DOHH2 (cell line): ENCODE measurements around the gene FAM53A.

ENCODE experiments used
- H3F3A ChIP-seq: fragments of 200-600 bp; sonication (generic), shearing (Covaris generic); 2 replicates; pipeline ENCODE4 v1.6.0; 2016; ENCODE audit warnings: antibody characterized with exemption, mild to moderate bottlenecking; ENCODE audit not compliant: control insufficient read depth, insufficient read depth
- H3K27ac ChIP-seq: fragments of 200-600 bp; sonication (generic); 2 replicates; pipeline ENCODE4 v1.5.1; 2014; ENCODE audit warnings: low read depth, mild to moderate bottlenecking, low read length, moderate library complexity
- H3K27me3 ChIP-seq: fragments of 200-600 bp; sonication (generic); 2 replicates; pipeline ENCODE4 v1.6.1; 2014; ENCODE audit warnings: mild to moderate bottlenecking, low read length, mixed read lengths; ENCODE audit not compliant: control insufficient read depth
- H3K36me3 ChIP-seq: fragments of 200-600 bp; sonication (generic); 2 replicates; pipeline ENCODE4 v1.6.1; 2014; ENCODE audit warnings: mild to moderate bottlenecking, low read length, moderate library complexity, mixed read lengths; ENCODE audit not compliant: control insufficient read depth
- H3K4me1 ChIP-seq: fragments of 200-600 bp; sonication (generic); 2 replicates; pipeline ENCODE4 v1.6.1; 2014; ENCODE audit warnings: mild to moderate bottlenecking, low read length, mixed read lengths; ENCODE audit not compliant: control insufficient read depth
- H3K4me2 ChIP-seq: fragments of 200-600 bp; sonication (generic); 2 replicates; pipeline ENCODE4 v1.6.0; 2014; ENCODE audit warnings: mild to moderate bottlenecking, low read length, moderate library complexity
- H3K4me3 ChIP-seq: fragments of 200-600 bp; sonication (generic); 2 replicates; pipeline ENCODE4 v1.5.1; 2014; ENCODE audit warnings: mild to moderate bottlenecking, low read length, mixed read lengths
- H3K79me2 ChIP-seq: fragments of 200-600 bp; sonication (generic); 2 replicates; pipeline ENCODE4 v1.6.1; 2014; ENCODE audit warnings: mild to moderate bottlenecking, low read length, mixed read lengths; ENCODE audit not compliant: control insufficient read depth
- H3K9me2 ChIP-seq: fragments of 200-600 bp; sonication (generic); replicated peaks from 2 replicates; pipeline ENCODE4 v1.6.1; 2014; ENCODE audit warnings: mild to moderate bottlenecking, low read length, mixed read lengths; ENCODE audit not compliant: control insufficient read depth
- H3K9me3 ChIP-seq: fragments of 200-600 bp; sonication (generic); 2 replicates; pipeline ENCODE4 v1.6.1; 2014; ENCODE audit warnings: antibody characterized with exemption, low read length, mixed read lengths; ENCODE audit not compliant: control insufficient read depth, insufficient read depth
- H4K20me1 ChIP-seq: fragments of 200-600 bp; sonication (generic); 2 replicates; pipeline ENCODE4 v1.6.0; 2014; ENCODE audit warnings: low read depth, mild to moderate bottlenecking, antibody characterized with exemption, low read length, moderate library complexity; ENCODE audit not compliant: control insufficient read depth, insufficient read depth
- CTCF ChIP-seq: fragments of 200-600 bp; sonication (generic); IDR thresholded peaks from one replicate; pipeline ENCODE4 v1.5.1; 2014; ENCODE audit warnings: antibody characterized with exemption, mild to moderate bottlenecking, low read depth, low read length; ENCODE audit not compliant: poor library complexity, severe bottlenecking
- EZH2phosphoT487 ChIP-seq: fragments of 200-600 bp; sonication (generic); IDR thresholded peaks from 2 replicates; pipeline ENCODE4 v1.6.1; 2017; ENCODE audit warnings: borderline replicate concordance, mild to moderate bottlenecking, antibody characterized with exemption, low read length, moderate library complexity, mixed read lengths

FAM53A gene

DNA sequence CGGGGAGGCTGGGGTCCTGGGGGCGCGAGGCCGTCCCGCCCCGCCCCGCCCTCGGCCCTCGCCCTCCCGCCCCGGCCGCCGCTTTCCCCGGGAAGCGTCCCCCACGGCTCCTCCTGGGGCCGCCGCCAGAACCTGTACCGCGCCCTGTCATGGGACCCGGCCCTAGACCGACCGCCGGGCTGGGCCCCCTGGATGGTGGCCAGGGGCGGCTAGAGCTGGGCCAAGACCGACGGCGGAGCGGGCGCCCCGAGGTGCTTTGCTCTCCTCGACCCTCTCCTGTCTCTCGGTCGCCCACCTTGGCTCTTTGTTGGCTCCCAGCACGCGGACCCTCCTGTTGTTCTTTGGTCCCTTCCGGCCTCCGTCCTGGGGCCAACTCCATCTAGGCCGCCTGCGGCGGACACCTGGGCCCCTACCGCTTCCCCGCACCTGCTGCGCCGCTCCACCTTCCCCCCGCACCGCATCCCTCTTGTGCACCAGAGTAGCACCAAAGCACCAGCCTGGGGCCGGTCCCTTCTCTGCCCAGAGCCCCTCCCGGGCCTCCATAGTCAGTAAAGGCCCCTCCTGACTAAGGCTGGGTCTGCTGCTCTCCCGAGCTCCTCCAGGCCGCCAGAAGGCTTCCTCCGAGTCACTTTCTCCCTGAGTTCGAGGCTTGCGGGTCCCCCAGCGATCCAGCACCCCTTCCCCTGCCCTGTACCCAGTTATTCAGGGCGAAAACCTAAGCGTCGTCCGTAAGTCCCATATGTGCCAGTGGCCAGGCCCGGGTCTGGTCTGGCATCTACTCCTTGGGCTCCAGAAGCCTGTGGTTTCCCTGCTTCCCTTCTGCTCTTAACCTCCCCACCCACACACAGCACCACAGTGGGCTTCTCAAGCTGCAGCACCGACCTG, 37.8 kb upstream of the FAM53A start:
- Histone ChIP-seq H3K36me3 (peaks cover 78% of the 10 kb centered on the region), H3K27ac (peak overlapping the region; percentile 95), H3K9me2 (no peaks in the 10 kb centered on the region), H3K9me3 (no peaks in the 10 kb centered on the region), H3K4me1 (peaks cover 72% of the 10 kb centered on the region), H3K27me3 (no peaks in the 10 kb centered on the region), H3F3A (peaks cover 31% of the 10 kb centered on the region), H4K20me1 (peaks cover 31% of the 10 kb centered on the region), H3K4me2 (peak overlapping the region; percentile 88), H3K79me2 (peaks cover 89% of the 10 kb centered on the region), H3K4me3 (peak overlapping the region; percentile 79)
- TF ChIP-seq CTCF (no peak), EZH2phosphoT487 (no peak)

DNA sequence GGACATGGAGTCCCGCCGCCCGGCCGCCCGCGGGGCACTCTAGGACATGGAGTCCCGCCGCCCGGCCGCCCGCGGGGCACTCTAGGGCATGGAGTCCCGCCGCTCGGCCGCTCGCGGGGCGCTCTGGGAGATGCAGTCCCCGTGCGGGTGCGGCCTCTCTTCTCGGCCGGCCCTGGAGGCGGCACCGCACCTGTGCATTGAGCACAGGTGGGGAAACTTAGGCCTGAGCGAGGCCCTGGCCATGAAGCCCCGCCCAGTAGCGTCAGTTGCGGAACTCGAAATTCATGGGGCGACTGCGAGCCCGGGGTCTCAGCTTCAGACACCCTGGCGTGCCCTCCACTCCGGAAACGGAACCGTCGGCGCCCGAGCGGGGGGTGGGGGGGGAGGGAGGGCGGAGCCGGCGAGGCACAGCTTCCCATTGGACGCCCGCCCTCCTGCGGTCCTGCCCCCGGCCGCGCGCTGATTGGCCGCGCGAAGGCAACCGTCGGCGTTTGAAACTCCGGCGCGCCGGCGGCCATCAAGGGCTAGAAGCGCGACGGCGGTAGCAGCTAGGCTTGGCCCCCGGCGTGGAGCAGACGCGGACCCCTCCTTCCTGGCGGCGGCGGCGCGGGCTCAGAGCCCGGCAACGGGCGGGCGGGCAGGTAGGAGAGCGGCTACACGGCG, 37.0 kb upstream of the FAM53A start, which contains the start of the genes TACC3 and TMEM129:
TSS of gene TACC3 (plus strand) at position 519 of the 663 bp plus-strand sequence. CDS start 1,901 bp downstream, outside the sequence.
TSS of gene TMEM129 (minus strand) at position 321 of the 663 bp plus-strand sequence. CDS start 486 bp downstream, outside the sequence.
- Histone ChIP-seq H3K4me3 (peak within 1 kb of the TSS; percentile 92), H3K9me2 (no peaks in the 10 kb centered on the region), H3K36me3 (peaks cover 78% of the 10 kb centered on the region), H3K4me1 (peaks cover 75% of the 10 kb centered on the region), H3K9me3 (no peaks in the 10 kb centered on the region), H3K27me3 (no peaks in the 10 kb centered on the region), H4K20me1 (peaks cover 26% of the 10 kb centered on the region), H3K79me2 (peaks cover 89% of the 10 kb centered on the region), H3K27ac (peak within 1 kb of the TSS; percentile 96), H3F3A (peaks cover 33% of the 10 kb centered on the region), H3K4me2 (peak within 1 kb of the TSS; percentile 91)
- no peak for TF ChIP-seq EZH2phosphoT487
- no peak for TF ChIP-seq CTCF

GRCh38 chr4:1720163-1720983, 36.3 kb upstream of the FAM53A start:
- peaks cover 75% of the 10 kb centered on the region for H3K4me1 ChIP-seq
- no peaks in the 10 kb centered on the region for H3K9me3 ChIP-seq
- peak overlapping the region; percentile 96 for H3K27ac ChIP-seq
- H3K4me3 ChIP-seq, result peak overlapping the region; percentile 92
- H4K20me1 ChIP-seq, result peaks cover 21% of the 10 kb centered on the region
- peaks cover 88% of the 10 kb centered on the region for H3K79me2 ChIP-seq
- H3K9me2 ChIP-seq, result no peaks in the 10 kb centered on the region
- no peaks in the 10 kb centered on the region for H3K27me3 ChIP-seq
- peaks cover 77% of the 10 kb centered on the region for H3K36me3 ChIP-seq
- peaks cover 39% of the 10 kb centered on the region for H3F3A ChIP-seq
- TF ChIP-seq EZH2phosphoT487 (no peak), CTCF (no peak)
- H3K4me2 ChIP-seq, result peak overlapping the region; percentile 91
